ENCODE results near the gene ARID3A. TPM values are rescaled to one million over a fixed set of nuclear protein-coding genes. Genes with fewer than 3 reads are reported as not detected.

Gene ARID3A
- total RNA-seq, 2 experiments from 2014 or later, result 28.5 to 30.6 TPM

GRCh38 chr19:906480-906879 lies 19.4 kb upstream of the ARID3A start:
- POLR2A ChIA-PET, result interaction anchor here (0.6 to 0.8 kb wide), 3 partner anchors 11 to 97 kb away, joined by 3 to 4 read pairs (median 3); no protein-coding TSS in a partner anchor
- intact Hi-C loops (cut with micrococcal nuclease), result loop anchor here (5.0 kb wide), 1 partner anchor 109 kb away; the partner anchor contains the start of gene PTBP1
- H3K9me3 Mint-ChIP-seq, result no peaks in the 10 kb centered on the region
- no peak overlapping the region for H3K4me3 Mint-ChIP-seq
- CTCF ChIA-PET, result no interaction called here
- DNase-seq, result peak; percentile 40
- H3K36me3 Mint-ChIP-seq, result peaks cover 12% of the 10 kb centered on the region
- H3K27ac Mint-ChIP-seq, result peak overlapping the region; percentile 91
- H3K4me1 Mint-ChIP-seq (ENCODE audit: low read depth), result peaks cover 52% of the 10 kb centered on the region
- no peaks in the 10 kb centered on the region for H3K27me3 Mint-ChIP-seq

- H3K4me3 Mint-ChIP-seq, result no peak overlapping the region
- ChIA-PET POLR2A (interaction anchor here (0.6 to 1.6 kb wide), 4 partner anchors 12 to 109 kb away, joined by 3 to 6 read pairs (median 4); no protein-coding TSS in a partner anchor), CTCF (interaction anchor here (1.1 to 1.9 kb wide), 2 partner anchors 14 to 44 kb away, joined by 5 read pairs; no protein-coding TSS in a partner anchor)
- peak overlapping the region; percentile 91 for H3K27ac Mint-ChIP-seq
- peaks cover 7% of the 10 kb centered on the region for H3K36me3 Mint-ChIP-seq
- peak; percentile 54 for DNase-seq
- H3K4me1 Mint-ChIP-seq (ENCODE audit: low read depth), result peaks cover 52% of the 10 kb centered on the region
- intact Hi-C loops (cut with micrococcal nuclease), result loop anchor here (5.0 kb wide), 1 partner anchor 110 kb away; the partner anchor contains the start of gene PTBP1
- H3K27me3 Mint-ChIP-seq, result no peaks in the 10 kb centered on the region
- H3K9me3 Mint-ChIP-seq, result no peaks in the 10 kb centered on the region
These were observed 18.5 kb upstream of the ARID3A start for GRCh38 chr19:907183-907853.

- no peak for DNase-seq
- H3K36me3 Mint-ChIP-seq, result peaks cover 5% of the 10 kb centered on the region
- CTCF ChIA-PET, result interaction anchor here (0.8 to 1.6 kb wide), 2 partner anchors 70 to 142 kb away, joined by 3 read pairs; no protein-coding TSS in a partner anchor
- no peaks in the 10 kb centered on the region for H3K9me3 Mint-ChIP-seq
- peak overlapping the region; percentile 67 for H3K4me3 Mint-ChIP-seq
- peak overlapping the region; percentile 70 for H3K27ac Mint-ChIP-seq
- H3K4me1 Mint-ChIP-seq (ENCODE audit: low read depth), result peaks cover 47% of the 10 kb centered on the region
- POLR2A ChIA-PET, result no interaction called here
- H3K27me3 Mint-ChIP-seq, result no peaks in the 10 kb centered on the region
- intact Hi-C loops (cut with micrococcal nuclease), result loop anchor here (10.0 kb wide), 1 partner anchor 247 kb away; the partner anchor contains the start of gene RNF126
These were observed 14.4 kb upstream of the ARID3A start for GRCh38 chr19:911197-912033.

- Mint-ChIP-seq H3K27ac (peak overlapping the region; percentile 82), H3K4me3 (peak overlapping the region; percentile 77), H3K27me3 (no peaks in the 10 kb centered on the region), H3K4me1 (ENCODE audit: low read depth) (peaks cover 37% of the 10 kb centered on the region), H3K9me3 (no peaks in the 10 kb centered on the region), H3K36me3 (peaks cover 5% of the 10 kb centered on the region)
- intact Hi-C loops (cut with micrococcal nuclease), result loop anchor here (10.0 kb wide), 1 partner anchor 248 kb away; the partner anchor contains the start of gene RNF126
- POLR2A ChIA-PET, result interaction anchor here (1.9 kb wide), 1 partner anchor 19 kb away, joined by 5 read pairs; the partner anchor contains the start of genes MED16 and RNU6-9
- DNase-seq, result no peak
- CTCF ChIA-PET, result interaction anchor here (1.5 kb wide), 1 partner anchor 49 kb away, joined by 6 read pairs; no protein-coding TSS in a partner anchor
These were observed 13.4 kb upstream of the ARID3A start for GRCh38 chr19:912181-913079.

GRCh38 chr19:913080-913748 lies 12.6 kb upstream of the ARID3A start, which contains the start of gene R3HDM4:
TSS of gene R3HDM4 (minus strand) at chr19:913219. CDS start at chr19:913157, 62 bp downstream.
- POLR2A ChIA-PET, result interaction anchor here (1.9 kb wide), 1 partner anchor 20 kb away, joined by 5 read pairs; the partner anchor contains the start of genes MED16 and RNU6-9
- H3K36me3 Mint-ChIP-seq, result peaks cover 5% of the 10 kb centered on the region
- peak within 1 kb of the TSS; percentile 92 for H3K27ac Mint-ChIP-seq
- intact Hi-C loops (cut with micrococcal nuclease), result loop anchor here (10.0 kb wide), 1 partner anchor 248 kb away; the partner anchor contains the start of gene RNF126
- H3K9me3 Mint-ChIP-seq, result no peaks in the 10 kb centered on the region
- CTCF ChIA-PET, result interaction anchor here (0.6 to 1.5 kb wide), 2 partner anchors 50 to 281 kb away, joined by 3 to 6 read pairs; no protein-coding TSS in a partner anchor
- peak; percentile 89 for DNase-seq
- no peaks in the 10 kb centered on the region for H3K27me3 Mint-ChIP-seq
- H3K4me3 Mint-ChIP-seq, result peak within 1 kb of the TSS; percentile 80
- H3K4me1 Mint-ChIP-seq (ENCODE audit: low read depth), result peaks cover 31% of the 10 kb centered on the region

GRCh38 chr19:916645-917322 lies 9.1 kb upstream of the ARID3A start:
- no peaks in the 10 kb centered on the region for H3K36me3 Mint-ChIP-seq
- CTCF ChIA-PET, result no interaction called here
- no peaks in the 10 kb centered on the region for H3K27me3 Mint-ChIP-seq
- intact Hi-C loops (cut with micrococcal nuclease), result loop anchor here (10.0 kb wide), 1 partner anchor 252 kb away; the partner anchor contains the start of gene RNF126
- DNase-seq, result peak; percentile 59
- POLR2A ChIA-PET, result no interaction called here
- no peak overlapping the region for H3K27ac Mint-ChIP-seq
- H3K9me3 Mint-ChIP-seq, result no peaks in the 10 kb centered on the region
- peaks cover 22% of the 10 kb centered on the region for H3K4me1 Mint-ChIP-seq (ENCODE audit: low read depth)
- peak overlapping the region; percentile 51 for H3K4me3 Mint-ChIP-seq

GRCh38 chr19:917323-918151 lies 8.3 kb upstream of the ARID3A start, which contains the start of gene KISS1R:
TSS of gene KISS1R (plus strand) at chr19:917333. CDS start at chr19:917503, 170 bp downstream.
- H3K4me3 Mint-ChIP-seq, result peak within 1 kb of the TSS; percentile 72
- H3K36me3 Mint-ChIP-seq, result no peaks in the 10 kb centered on the region
- intact Hi-C loops (cut with micrococcal nuclease), result loop anchor here (10.0 kb wide), 1 partner anchor 253 kb away; the partner anchor contains the start of gene RNF126
- peak within 1 kb of the TSS; percentile 19 for H3K27ac Mint-ChIP-seq
- H3K9me3 Mint-ChIP-seq, result no peaks in the 10 kb centered on the region
- ChIA-PET POLR2A (no interaction called here), CTCF (interaction anchor here (4.6 to 8.3 kb wide), 2 partner anchors 54 to 66 kb away, joined by 33 to 189 read pairs; partner anchors contain the start of gene WDR18)
- no peaks in the 10 kb centered on the region for H3K27me3 Mint-ChIP-seq
- peaks cover 25% of the 10 kb centered on the region for H3K4me1 Mint-ChIP-seq (ENCODE audit: low read depth)
- DNase-seq, result peak; percentile 70

- POLR2A ChIA-PET, result no interaction called here
- intact Hi-C loops (cut with micrococcal nuclease), result loop anchor here (10.0 kb wide), 1 partner anchor 253 kb away; the partner anchor contains the start of gene RNF126
- Mint-ChIP-seq H3K4me3 (peak overlapping the region; percentile 72), H3K4me1 (ENCODE audit: low read depth) (peaks cover 25% of the 10 kb centered on the region), H3K27ac (peak overlapping the region; percentile 19), H3K27me3 (no peaks in the 10 kb centered on the region), H3K36me3 (no peaks in the 10 kb centered on the region), H3K9me3 (no peaks in the 10 kb centered on the region)
- DNase-seq, result no peak
- CTCF ChIA-PET, result interaction anchor here (4.6 to 8.3 kb wide), 2 partner anchors 55 to 65 kb away, joined by 33 to 189 read pairs; partner anchors contain the start of gene WDR18
These were observed 7.7 kb upstream of the ARID3A start for GRCh38 chr19:918152-918437.

- CTCF ChIA-PET, result interaction anchor here (4.6 to 8.3 kb wide), 2 partner anchors 55 to 64 kb away, joined by 33 to 189 read pairs; partner anchors contain the start of gene WDR18
- intact Hi-C loops (cut with micrococcal nuclease), result loop anchor here (10.0 kb wide), 1 partner anchor 254 kb away; the partner anchor contains the start of gene RNF126
- Mint-ChIP-seq H3K4me1 (ENCODE audit: low read depth) (peaks cover 24% of the 10 kb centered on the region), H3K4me3 (peak overlapping the region; percentile 66), H3K36me3 (no peaks in the 10 kb centered on the region), H3K27me3 (no peaks in the 10 kb centered on the region), H3K27ac (no peak overlapping the region), H3K9me3 (no peaks in the 10 kb centered on the region)
- POLR2A ChIA-PET, result interaction anchor here (0.5 kb wide), 1 partner anchor 246 kb away, joined by 6 read pairs; no protein-coding TSS in a partner anchor
- DNase-seq, result peak; percentile 62
These were observed 7.2 kb upstream of the ARID3A start for GRCh38 chr19:918481-919198.

Data from activated CD4-positive, alpha-beta memory T cell treated with anti-CD3 and anti-CD28 coated beads for 36 hours (primary cell).